ENCODE results near the gene LSM2. TPM values are rescaled to one million over a fixed set of nuclear protein-coding genes. Genes with fewer than 3 reads are reported as not detected.

Gene LSM2
- total RNA-seq: 57.2 and 65.0 TPM in 2 replicates

DNA sequence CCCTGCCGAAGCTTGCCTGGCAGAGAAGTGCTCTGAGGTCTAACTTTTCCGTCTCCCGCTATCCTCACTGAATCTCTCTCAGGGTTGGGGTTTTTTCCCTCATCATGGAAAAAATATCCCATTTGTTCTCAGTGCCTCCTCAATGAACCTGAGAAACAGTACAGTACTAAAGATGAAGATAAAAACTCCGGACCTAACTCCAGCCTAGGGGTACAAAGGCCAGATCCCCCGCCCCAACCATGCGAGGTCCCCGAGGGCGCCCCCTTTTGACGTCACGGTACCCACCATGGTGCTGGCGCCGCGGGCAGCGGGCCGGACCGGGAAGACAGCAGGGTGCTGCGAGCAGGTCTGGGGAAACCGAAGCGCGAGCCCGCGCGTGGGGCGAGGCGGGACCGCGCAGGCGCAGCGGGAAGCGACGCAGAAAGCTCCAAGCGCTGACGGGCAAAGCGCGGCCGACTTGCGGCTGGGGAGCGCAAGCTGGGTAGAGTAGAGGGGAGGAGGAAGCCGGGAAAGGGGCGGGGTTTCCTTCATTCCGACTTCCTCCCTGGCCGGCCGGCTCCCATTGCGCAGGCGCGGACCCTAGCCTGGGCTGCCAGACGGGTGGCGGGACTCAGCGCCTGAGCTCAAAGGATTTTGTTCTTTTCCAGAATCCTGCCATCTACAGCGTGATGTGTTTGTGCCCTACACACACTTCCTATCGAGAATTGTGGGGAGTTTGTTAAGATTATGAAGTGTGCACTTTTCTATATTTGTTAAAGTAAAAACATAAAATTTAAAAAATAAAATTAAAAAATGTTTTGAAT, at the start of gene LSM2:
Gene LSM2, minus strand, starts transcription at position 497 of the 803 bp plus-strand sequence. Its CDS starts 209 bp downstream, at position 288.

DNA sequence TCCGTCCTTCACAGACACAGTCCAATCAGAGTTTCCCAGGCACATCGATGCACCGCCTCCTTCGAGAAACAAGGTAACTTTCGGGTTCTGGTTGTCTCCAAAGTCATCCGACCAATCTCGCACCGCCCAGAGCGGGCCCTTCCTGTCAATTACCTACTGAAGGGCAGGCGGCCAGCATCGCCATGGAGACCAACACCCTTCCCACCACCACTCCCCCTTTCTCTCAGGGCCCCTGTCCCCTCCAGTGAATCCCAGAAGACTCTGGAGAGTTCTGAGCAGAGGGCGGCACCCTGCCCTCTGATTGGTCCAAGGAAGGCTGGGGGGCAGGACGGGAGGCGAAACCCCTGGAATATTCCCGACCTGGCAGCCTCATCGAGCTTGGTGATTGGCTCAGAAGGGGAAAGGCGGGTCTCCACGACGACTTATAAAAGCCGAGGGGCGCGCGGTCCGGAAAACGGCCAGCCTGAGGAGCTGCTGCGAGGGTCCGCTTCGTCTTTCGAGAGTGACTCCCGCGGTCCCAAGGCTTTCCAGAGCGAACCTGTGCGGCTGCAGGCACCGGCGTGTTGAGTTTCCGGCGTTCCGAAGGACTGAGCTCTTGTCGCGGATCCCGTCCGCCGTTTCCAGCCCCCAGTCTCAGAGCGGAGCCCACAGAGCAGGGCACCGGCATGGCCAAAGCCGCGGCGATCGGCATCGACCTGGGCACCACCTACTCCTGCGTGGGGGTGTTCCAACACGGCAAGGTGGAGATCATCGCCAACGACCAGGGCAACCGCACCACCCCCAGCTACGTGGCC, 20.7 kb upstream of the LSM2 start, which contains the start of gene HSPA1B:
Gene HSPA1B, plus strand, starts transcription at position 453 of the 794 bp plus-strand sequence. Its CDS starts 213 bp downstream, at position 666.

DNA sequence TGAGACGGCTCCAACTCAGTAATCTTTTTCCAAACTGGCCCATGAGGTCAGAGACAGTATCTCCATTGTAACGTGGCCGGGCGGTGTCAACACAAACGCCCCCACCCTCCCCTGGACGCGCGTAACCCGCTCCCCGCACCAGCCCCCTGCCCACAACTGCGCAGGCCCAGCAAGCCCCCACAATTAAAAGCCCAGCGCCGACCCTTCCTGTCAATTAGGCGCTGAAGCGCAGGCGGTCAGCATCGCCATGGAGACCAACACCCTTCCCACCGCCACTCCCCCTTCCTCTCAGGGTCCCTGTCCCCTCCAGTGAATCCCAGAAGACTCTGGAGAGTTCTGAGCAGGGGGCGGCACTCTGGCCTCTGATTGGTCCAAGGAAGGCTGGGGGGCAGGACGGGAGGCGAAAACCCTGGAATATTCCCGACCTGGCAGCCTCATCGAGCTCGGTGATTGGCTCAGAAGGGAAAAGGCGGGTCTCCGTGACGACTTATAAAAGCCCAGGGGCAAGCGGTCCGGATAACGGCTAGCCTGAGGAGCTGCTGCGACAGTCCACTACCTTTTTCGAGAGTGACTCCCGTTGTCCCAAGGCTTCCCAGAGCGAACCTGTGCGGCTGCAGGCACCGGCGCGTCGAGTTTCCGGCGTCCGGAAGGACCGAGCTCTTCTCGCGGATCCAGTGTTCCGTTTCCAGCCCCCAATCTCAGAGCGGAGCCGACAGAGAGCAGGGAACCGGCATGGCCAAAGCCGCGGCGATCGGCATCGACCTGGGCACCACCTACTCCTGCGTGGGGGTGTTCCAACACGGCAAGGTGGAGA, 8.5 kb upstream of the LSM2 start, which contains the start of the genes HSPA1A and HSPA1L:
Gene HSPA1A, plus strand, starts transcription at position 519 of the 814 bp plus-strand sequence. Its CDS starts 214 bp downstream, at position 733.
Gene HSPA1L, minus strand, starts transcription at position 259 of the 814 bp plus-strand sequence. CDS start 3,311 bp downstream, outside the sequence.

DNA sequence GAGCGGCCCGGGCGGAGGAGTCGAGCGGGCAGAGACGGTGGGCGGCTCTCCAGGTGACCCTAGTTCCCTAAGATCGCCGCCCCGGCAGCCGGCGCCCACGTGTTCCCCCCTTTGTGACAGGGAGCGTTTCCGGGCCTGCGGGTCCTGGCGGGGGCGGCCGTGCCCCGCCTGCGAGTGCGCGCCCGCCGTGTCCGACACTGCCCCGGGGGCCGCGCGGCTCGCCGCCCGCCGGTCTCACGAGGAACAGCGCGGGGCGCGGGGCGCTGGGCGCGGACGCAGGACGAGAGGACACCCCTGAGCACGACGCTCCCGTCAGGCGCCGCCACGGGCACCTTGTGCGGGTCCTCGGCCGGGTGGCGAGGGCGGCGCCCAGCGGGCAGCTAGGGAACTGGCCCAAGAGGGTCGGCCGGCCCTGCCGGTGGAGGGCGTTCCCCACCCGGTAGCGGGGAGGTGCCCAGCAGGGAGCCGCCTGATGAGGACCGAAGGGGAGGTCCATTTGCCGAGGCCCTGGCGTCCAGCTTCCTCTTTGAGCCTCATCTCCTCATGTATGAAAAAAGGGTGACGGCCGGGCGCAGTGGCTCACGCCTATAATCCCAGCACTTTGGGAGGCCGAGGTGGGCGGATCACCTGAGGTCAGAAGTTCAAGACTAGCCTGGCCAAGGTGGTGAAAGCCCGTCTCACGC, 11.0 kb downstream of the LSM2 start, which contains the start of gene VARS1:
Gene VARS1, minus strand, starts transcription at position 137 of the 683 bp plus-strand sequence. CDS start 535 bp downstream, outside the sequence.

DNA sequence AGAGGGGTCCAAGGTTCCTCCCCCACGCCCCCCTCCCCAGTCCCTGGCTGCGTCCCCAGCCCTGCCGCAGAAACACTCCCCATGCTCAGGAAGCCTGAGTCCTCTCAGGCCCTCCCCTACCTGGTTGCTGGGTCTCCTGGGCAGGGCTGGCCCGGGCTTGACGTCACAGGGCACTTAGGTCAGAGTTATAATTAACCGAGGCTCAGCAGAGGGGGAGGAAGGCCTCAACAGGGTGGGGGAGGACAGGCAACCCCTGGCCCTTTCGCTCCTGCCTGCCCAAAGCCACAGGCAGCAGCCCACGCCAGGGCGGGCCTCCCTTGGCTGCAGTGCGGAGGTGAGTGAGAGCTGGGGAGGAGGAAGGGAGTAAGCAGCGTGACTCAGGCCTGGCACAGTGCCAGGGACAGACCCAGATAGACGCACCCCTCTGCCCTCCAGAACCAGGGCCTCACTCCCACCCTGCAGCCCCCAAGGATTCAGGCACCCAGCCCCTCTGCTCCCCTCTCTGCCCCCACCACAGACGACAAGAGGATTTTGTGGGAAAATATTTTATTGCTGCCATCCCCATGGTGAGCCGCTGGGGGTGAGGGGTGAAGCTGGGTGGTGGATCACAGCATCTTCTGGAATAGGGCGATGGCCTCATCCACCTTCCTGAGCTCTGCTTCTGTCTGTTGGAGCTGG, 29.6 kb downstream of the LSM2 start, which contains the start of gene VWA7:
Gene VWA7, minus strand, starts transcription at position 340 of the 678 bp plus-strand sequence. CDS start 549 bp downstream, outside the sequence.

DNA sequence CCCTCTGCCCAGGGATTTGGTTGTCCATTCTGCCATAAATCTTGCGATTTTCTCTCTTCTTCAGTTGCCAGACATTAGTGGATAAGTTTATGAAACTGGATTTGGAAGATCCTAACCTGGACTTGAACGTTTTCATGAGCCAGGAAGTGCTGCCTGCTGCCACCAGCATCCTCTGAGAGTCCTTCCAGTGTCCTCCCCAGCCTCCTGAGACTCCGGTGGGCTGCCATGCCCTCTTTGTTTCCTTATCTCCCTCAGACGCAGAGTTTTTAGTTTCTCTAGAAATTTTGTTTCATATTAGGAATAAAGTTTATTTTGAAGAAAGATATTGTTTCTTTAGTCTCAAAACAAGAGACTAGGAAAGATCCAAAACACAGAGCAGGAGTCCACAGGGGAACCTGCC, 44.4 kb downstream of the LSM2 start, which contains the start of gene SAPCD1:
Gene SAPCD1, plus strand, starts transcription at position 301 of the 400 bp plus-strand sequence. CDS start 399 bp downstream, outside the sequence.

Other genes starting within 250 kb of the LSM2 start
- gene LTA, start 234.7 kb downstream of the LSM2 start, total RNA-seq: not detected in 2 replicates
- gene TNF, start 231.4 kb downstream of the LSM2 start, total RNA-seq: under 0.01 TPM in 1 of 2 replicates, not detected in the other
- 3.2 and 6.7 TPM in 2 replicates for gene LTB, start 224.5 kb downstream of the LSM2 start, total RNA-seq
- 0.32 TPM in 1 of 2 replicates, not detected in the other for gene LST1, start 220.7 kb downstream of the LSM2 start, total RNA-seq
- not detected in 2 replicates for gene NCR3, start 214.0 kb downstream of the LSM2 start, total RNA-seq
- gene AIF1, start 191.7 kb downstream of the LSM2 start, total RNA-seq: not detected in 2 replicates
- gene PRRC2A, start 186.3 kb downstream of the LSM2 start, total RNA-seq: 22.2 and 24.0 TPM in 2 replicates
- gene BAG6, start 154.3 kb downstream of the LSM2 start, total RNA-seq: 90.4 and 110 TPM in 2 replicates
- gene APOM, start 151.1 kb downstream of the LSM2 start, total RNA-seq: 0.30 TPM in 1 of 2 replicates, not detected in the other
- gene C6orf47, start 146.2 kb downstream of the LSM2 start, total RNA-seq: 18.8 and 21.1 TPM in 2 replicates
- gene GPANK1, start 142.0 kb downstream of the LSM2 start, total RNA-seq: 10.2 and 10.7 TPM in 2 replicates
- 84.3 and 95.2 TPM in 2 replicates for gene CSNK2B, start 140.9 kb downstream of the LSM2 start, total RNA-seq
- gene LY6G5B, start 137.0 kb downstream of the LSM2 start, total RNA-seq: 0.97 and 1.7 TPM in 2 replicates
- gene LY6G5C, start 125.9 kb downstream of the LSM2 start, total RNA-seq: under 0.01 and 2.7 TPM in 2 replicates
- 41.3 and 51.1 TPM in 2 replicates for gene ABHD16A, start 103.6 kb downstream of the LSM2 start, total RNA-seq
- not detected in 2 replicates for gene LY6G6F, start 100.1 kb downstream of the LSM2 start, total RNA-seq
- not detected in 2 replicates for gene LY6G6D, start 91.6 kb downstream of the LSM2 start, total RNA-seq
- gene LY6G6C, start 85.2 kb downstream of the LSM2 start, total RNA-seq: not detected in 2 replicates
- not detected in 2 replicates for gene MPIG6B, start 83.6 kb downstream of the LSM2 start, total RNA-seq
- gene DDAH2, start 77.7 kb downstream of the LSM2 start, total RNA-seq: 68.5 and 79.6 TPM in 2 replicates
- gene CLIC1, start 70.4 kb downstream of the LSM2 start, total RNA-seq: 865 and 1,138 TPM in 2 replicates
- gene MSH5, start 67.0 kb downstream of the LSM2 start, total RNA-seq: 7.1 and 7.9 TPM in 2 replicates
- gene SAPCD1, start 44.3 kb downstream of the LSM2 start, total RNA-seq: 0.65 TPM in 1 of 2 replicates, not detected in the other
- gene VWA7, start 29.6 kb downstream of the LSM2 start, total RNA-seq: not detected in 2 replicates
- 50.3 and 57.1 TPM in 2 replicates for gene VARS1, start 11.2 kb downstream of the LSM2 start, total RNA-seq
- gene HSPA1L, start 8.3 kb upstream of the LSM2 start, total RNA-seq: 0.76 and 0.97 TPM in 2 replicates
- 43.5 and 61.9 TPM in 2 replicates for gene HSPA1A, start 8.6 kb upstream of the LSM2 start, total RNA-seq
- 60.1 and 104 TPM in 2 replicates for gene HSPA1B, start 20.8 kb upstream of the LSM2 start, total RNA-seq
- gene NEU1, start 55.9 kb upstream of the LSM2 start, total RNA-seq: 58.1 and 93.8 TPM in 2 replicates
- gene SLC44A4, start 72.0 kb upstream of the LSM2 start, total RNA-seq: 0.15 and 0.32 TPM in 2 replicates
- 36.4 and 43.8 TPM in 2 replicates for gene EHMT2, start 90.7 kb upstream of the LSM2 start, total RNA-seq
- gene ZBTB12, start 95.1 kb upstream of the LSM2 start, total RNA-seq: 2.6 and 2.9 TPM in 2 replicates
- gene C2, start 120.8 kb upstream of the LSM2 start, total RNA-seq: not detected in 2 replicates
- 1.3 and 7.9 TPM in 2 replicates for gene CFB, start 139.1 kb upstream of the LSM2 start, total RNA-seq
- gene NELFE, start 152.0 kb upstream of the LSM2 start, total RNA-seq: 118 and 128 TPM in 2 replicates
- gene SKIC2, start 152.2 kb upstream of the LSM2 start, total RNA-seq: 33.7 and 49.4 TPM in 2 replicates
- 10.6 and 12.7 TPM in 2 replicates for gene DXO, start 165.2 kb upstream of the LSM2 start, total RNA-seq
- gene C4A, start 175.1 kb upstream of the LSM2 start, total RNA-seq: 0.65 and 0.91 TPM in 2 replicates
- 0.32 and 1.1 TPM in 2 replicates for gene C4B, start 207.8 kb upstream of the LSM2 start, total RNA-seq
- not detected in 2 replicates for gene CYP21A2, start 231.4 kb upstream of the LSM2 start, total RNA-seq

All from epithelial cell of umbilical artery (primary cell).